NCI-H345 (cell line): ENCODE data around the gene IL23R.

Experiments used
- DNase-seq: peaks from one replicate; lab custom pipeline; 2025; lab: John Stamatoyannopoulos, UW

Gene IL23R

GRCh38 chr1:67239738-67240137 is 73.5 kb downstream of the IL23R start:
- no peak for DNase-seq

- DNase-seq = no peak
These were observed 75.0 kb downstream of the IL23R start for GRCh38 chr1:67241200-67241746.

- no peak for DNase-seq
These were observed 75.8 kb downstream of the IL23R start for GRCh38 chr1:67242016-67242415.

DNA sequence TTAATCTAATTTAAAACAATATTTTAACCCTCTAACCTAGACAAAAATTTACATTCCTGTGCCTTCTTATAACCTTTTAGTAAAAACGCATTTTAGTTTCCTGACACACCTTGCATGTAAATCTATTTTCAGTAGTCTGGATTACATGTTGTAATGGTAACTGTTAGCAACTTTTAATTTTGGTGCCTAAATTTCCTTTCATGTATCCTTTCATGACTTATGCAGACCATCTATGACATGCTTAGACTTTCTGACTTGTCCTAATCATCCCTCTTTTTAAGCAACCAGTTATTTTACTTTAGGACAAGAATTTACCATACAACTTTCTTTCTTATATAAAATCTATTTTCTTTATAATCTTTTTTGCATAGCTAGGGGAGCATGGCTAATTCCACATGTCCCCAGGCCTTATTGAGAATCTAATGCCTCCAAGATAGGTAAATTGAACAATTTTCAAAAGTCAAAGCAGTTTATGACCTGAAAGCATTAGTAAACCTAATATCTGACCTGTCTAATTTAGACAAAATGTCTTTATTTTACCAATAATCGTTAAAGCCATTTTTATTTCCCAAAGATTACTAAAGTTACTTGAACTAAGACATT is 83.9 kb downstream of the IL23R start:
- no peak for DNase-seq

GRCh38 chr1:67256291-67257172 is 90.3 kb downstream of the IL23R start:
- DNase-seq = no peak

- DNase-seq = no peak
These were observed 90.9 kb downstream of the IL23R start for GRCh38 chr1:67257173-67257535.

DNA sequence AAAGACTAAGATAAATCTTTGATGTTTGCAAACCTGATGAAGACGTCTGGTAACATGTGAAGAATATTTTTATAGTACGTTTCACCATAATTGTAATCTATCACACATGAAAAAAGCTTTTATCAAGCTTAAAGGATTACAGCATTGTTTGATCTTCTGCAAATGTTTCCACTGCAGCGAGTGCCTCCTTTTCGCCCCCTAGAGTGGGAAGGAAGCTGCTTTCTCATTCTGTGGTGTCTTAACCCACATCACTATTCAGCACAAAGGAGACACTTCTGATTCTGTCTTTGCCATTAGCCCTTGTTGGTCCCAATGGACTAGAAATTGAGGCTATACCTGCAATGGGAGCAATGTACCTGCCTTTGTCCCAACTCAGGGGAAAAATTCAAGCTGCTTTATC is 95.4 kb downstream of the IL23R start:
- DNase-seq = no peak

GRCh38 chr1:67262735-67263134 is 96.5 kb downstream of the IL23R start:
- no peak for DNase-seq

GRCh38 chr1:67264152-67264551 is 97.9 kb downstream of the IL23R start:
- no peak for DNase-seq

DNA sequence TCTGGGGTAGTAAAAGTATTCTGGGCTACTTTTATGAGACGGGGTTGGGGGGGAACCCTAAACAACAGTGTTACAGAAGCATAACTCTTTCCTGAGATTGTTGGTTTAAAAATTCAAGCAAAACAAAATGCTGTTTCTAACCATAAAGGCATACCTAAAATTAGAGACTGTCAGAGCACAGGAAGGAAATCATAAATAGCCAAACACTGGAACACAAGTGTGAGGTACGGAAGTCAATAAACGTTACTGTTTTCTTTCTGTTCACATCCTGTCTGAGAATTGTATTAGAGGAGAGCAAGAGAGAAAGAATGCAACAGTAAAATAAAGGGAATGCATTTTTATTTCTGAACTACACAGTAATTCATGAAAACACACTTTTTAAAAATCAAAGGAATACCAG is 98.6 kb downstream of the IL23R start:
- DNase-seq = no peak

GRCh38 chr1:67269061-67269460 is 102.8 kb downstream of the IL23R start:
- no peak for DNase-seq

DNA sequence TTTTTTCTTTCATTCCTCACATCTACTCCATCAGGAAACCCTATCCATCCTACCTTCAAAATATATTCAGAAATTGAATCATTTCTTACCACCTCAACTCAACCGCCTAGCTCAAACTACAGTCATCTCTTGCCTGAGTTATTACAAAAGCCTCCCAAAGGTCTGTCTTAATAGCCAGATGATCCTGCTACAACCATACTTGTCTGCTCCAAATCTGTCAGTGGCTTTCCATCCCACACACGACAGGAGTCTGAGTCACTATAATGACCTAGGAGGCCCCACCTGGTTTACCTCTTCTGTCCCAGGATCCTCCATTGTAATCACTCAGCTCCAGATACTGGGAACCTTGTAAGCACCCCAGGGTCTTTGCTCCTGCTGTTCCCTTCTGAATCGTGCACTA is 104.3 kb downstream of the IL23R start:
- DNase-seq = no peak

GRCh38 chr1:67273591-67273990 is 107.3 kb downstream of the IL23R start:
- DNase-seq = no peak

DNA sequence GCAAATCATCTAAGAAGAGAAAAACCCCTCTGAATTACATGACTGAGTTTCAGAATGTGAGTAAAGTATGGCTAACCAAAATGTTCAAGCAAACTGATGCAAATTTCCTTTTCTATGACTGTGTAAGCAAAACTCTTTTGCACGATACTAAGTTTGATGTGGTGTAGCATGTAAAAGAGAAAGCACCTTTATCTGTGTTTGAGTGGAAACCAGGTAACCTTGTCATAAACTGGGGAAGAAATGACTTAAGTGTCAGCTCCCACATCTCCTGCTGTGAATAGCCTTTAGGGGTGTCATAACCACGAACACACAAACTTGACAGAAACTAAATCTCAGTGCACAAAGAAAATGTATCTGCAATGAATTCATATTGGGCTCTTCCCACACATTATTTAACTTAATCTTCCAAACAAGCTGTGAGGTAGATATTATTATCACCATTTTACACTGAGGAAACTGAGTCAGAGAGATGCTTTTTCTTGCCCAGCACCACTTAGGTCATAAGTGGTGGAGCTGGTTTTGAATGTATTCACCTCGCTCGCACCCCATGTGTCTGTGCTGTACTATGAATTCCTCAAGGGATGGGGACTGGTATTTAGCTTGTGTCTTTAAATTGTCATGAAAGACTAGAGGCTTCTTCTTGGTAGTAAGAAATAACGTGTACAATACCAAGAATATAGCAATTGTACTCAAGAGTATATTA is 108.5 kb downstream of the IL23R start:
- DNase-seq = no peak

- no peak for DNase-seq
These were observed 114.4 kb downstream of the IL23R start for GRCh38 chr1:67280696-67281095.

- DNase-seq = no peak
These were observed 115.0 kb downstream of the IL23R start for GRCh38 chr1:67281244-67281643.

GRCh38 chr1:67285780-67286488 is 119.7 kb downstream of the IL23R start:
- DNase-seq = no peak

- no peak for DNase-seq
These were observed 124.0 kb downstream of the IL23R start for GRCh38 chr1:67290236-67290635.

DNA sequence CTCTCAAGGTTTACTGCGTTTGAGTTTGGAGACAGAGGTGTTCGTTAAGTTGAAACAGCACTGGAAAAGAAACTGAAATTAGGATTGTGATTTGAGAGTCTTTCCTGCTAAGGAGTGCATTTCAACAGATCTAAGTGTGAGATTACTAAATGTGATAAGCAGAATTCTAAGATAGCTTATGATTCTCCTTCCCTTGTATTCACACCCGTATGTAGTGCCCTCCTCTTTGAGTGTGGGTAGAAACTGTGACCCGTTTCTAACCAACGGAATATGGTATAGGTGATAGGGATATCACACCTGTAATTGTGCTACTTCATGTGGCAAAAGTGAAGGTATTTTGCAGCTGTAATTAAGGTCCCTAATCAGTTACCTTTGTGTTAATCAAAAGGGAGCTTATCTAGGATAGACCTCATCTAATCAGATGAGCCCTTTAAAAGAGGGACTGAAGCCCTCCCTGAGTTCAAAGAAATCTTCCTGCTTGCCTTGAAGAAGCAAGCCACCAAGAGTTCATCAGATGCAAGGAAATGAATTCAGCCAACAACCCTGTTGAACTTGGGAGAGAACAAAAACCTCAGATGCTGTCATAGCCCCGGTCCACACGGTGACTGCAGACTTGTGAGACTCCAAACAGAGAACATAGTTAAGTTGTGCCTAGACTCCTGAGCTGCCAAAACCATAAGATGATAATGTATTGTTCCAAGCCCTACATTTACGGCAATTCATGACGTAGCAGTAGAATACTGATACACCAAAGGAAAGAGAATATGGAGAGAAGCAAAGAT is 128.8 kb downstream of the IL23R start:
- no peak for DNase-seq

- no peak for DNase-seq
These were observed 132.5 kb downstream of the IL23R start for GRCh38 chr1:67298762-67299161.

DNA sequence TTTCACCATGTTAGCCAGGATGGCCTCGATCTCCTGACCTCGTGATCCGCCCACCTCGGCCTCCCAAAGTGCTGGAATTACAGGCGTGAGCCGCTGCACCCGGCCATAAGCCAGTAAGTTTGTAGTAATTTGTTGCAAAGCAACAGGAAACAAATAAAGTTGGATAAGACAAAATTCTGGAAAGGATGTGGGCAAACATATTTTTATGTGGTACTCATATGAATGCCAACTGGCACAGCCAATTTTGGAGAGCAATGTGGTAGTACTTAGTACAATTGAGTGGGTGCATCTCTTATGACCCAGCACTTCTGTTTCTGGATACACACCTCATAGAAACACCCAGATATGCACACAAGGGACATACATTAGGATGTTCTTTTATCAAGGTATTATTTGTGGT is 133.0 kb downstream of the IL23R start:
- no peak for DNase-seq
